Stimulated activated CD8-positive, alpha-beta memory T cell treated with anti-CD3 and anti-CD28 coated beads, Interleukin-12 subunit alpha, Interleukin-12 subunit beta, amount 100 ng/mL, for 4 hours (primary cell): ENCODE measurements around the gene TRIM71.
"Not testable (repeated sequence)": the region's sequence is repeated elsewhere in the genome, so short reads cannot be mapped to it uniquely, and the experiment has no call there.

ENCODE experiments used
- DNase-seq: peaks from one replicate; pipeline ENCODE4 v3.0.0-alpha.2; 2020; ENCODE audit warnings: low read depth

TRIM71 gene

DNA sequence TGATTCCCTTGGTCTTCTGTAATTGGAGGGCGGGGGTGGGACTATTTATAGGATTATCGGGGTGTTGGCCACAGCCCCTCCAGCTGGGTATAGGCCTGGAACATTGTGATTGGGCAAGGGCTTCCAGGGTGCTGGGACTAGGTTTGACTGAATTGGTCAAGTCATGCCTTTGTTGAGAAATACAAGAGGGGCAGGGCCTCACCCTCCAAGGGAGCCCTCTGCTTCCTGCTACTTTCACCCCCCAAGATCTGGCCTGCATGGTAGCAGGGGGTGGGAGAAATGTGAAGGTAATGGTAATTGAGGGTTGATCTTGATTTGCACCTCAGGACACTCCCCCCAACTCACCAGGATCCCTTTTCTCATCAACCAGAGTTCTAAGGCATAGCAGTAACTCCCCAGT, 25.2 kb downstream of the TRIM71 start:
- DNase-seq = no peak

DNA sequence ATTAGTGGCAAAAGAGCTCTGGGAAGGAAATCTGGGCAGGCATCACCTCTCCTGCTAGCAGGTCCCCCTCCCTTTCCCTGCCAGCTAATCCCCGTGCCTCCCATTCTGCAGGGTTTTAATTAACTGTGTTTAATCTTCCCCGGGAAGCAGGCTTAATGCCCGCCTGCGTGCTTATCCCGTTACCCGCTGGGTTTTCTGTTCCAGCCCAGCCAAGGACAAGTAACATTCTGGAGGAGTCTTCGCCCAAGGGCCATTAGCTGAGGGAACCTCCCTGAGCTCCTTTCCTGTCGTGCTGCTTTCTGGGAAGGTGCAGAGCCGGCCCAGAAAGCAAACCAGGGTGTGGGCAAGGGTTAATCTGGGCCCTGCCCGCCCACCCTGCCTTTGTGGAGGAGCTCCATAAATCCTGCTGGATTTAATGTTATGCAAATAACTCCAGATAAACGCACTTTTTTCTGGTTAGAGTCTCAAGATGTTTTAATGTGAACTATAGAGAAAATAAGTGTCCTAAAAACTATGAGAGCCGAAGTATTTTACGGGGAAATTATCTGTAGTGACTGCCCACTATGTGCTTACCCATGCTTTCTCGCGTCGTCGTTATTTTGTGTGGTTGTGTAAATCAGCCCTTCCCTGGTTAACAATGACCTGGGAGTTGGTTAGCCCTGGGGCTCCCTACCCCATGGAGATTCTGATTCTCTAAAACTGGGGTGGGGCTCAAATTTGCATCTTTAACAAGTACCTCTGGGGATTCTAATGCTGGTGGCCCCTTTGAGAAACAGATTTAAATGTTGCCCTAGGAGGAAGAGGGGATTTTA, 25.9 kb downstream of the TRIM71 start:
- no peak for DNase-seq

DNA sequence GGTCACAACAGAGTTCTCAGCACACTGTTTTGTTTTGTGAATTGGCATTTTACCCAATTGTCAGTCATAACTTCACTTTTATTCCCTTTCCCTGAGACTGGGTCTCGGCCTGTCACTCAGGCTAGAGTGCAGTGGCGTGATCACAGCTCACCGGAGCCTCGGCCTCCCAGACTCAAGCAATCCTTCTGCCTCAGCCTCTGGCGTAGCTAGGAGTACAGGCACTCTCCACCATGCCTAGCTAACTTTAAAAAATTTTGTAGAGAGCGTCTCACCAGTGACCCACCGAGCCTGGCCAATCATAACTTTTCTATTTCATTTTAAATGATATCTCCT, 26.5 kb downstream of the TRIM71 start:
- DNase-seq = no peak

DNA sequence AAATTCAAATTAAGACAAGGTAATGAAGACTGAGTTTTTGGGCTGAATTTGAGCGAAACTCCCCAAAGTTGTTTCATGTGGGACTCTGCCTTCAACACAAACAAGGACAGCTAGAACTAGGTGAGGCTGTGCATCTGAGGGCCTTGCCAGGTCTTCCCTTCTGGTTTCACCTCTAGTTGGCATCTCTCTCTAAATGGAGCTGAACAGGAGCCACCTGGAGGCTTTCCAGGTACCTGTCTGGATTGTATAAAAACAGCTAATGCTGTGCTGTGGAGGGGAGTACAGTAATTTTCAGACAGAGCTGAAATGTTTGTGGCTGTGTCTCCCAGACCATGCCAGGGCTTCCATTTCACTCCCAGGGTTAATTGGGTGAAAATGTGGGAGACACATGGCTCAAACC, 27.1 kb downstream of the TRIM71 start:
- DNase-seq = no peak

DNA sequence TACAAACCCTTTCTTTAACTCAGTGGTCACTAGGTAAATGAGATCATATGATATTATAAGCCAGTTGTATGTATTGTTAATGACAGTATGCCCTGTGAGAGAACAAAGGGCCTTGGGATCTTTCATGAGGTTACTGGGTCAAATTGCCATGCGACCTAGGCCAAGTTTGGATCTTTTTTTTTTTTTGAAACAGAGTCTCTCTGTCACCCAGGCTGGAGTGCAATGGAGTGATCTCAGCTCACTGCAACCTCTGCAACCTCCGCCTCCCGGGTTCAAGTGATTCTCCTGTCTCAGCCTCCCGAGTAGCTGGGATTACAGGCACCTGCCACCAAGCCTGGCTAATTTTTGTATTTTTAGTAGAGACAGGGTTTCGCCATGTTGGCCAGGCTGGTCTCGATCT, 27.7 kb downstream of the TRIM71 start:
- not testable (repeated sequence) for DNase-seq

DNA sequence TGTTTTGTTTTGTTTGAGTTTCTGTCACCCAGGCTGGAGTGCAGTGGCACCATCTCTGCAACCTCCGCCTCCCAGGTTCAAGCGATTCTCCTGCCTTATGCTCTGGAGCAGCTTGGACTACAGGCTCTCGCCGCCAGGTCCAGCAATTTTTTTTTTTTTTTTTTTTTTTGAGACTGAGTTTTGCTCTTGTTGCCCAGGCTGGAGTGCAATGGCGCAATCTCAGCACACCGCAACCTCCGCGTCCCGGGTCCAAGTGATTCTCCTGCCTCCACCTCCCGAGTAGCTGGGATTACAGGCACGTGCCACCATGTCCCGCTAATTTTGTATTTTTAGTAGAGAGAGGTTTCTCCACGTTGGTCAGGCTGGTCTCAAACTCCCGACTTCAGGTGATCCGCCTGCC, 29.2 kb downstream of the TRIM71 start:
- not testable (repeated sequence) for DNase-seq

DNA sequence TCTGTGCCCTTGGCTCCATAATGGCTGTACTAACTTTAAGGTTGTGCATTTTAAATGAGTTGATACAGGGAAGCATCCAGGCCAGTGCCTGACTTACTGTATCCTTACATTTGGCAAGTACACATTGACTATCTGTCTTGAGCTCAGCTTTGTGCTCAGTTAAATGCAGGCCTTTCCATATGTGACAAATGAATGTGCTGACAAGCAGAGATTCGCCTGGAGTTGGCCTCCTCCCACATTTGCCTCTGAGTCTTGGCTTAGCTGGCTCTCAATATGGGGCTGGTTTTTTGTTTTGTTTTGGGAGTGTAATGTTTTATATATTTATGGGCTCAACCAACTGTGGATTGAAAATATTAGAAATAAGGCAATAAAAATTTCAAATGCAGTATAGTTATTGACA, 29.7 kb downstream of the TRIM71 start:
- no peak for DNase-seq

DNA sequence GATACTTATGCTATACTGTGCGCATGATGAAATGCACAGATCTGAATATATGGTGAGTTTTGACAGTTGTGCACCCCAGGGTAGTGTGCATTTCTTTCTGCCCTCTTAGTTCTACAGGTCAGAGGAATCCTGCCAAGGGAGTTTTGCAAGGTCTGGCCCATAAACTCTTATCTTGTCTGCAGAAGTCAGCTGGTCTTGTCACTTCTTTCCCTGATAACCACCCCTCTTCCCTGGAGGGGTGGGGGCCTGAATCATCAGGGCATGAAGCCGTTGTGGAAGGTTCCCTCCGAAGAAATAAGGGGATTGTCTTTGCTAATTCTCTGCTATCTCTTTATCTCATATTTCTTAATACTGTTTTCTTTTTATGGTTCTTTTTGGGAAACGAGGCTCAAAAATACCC, 30.4 kb downstream of the TRIM71 start:
- DNase-seq = no peak

DNA sequence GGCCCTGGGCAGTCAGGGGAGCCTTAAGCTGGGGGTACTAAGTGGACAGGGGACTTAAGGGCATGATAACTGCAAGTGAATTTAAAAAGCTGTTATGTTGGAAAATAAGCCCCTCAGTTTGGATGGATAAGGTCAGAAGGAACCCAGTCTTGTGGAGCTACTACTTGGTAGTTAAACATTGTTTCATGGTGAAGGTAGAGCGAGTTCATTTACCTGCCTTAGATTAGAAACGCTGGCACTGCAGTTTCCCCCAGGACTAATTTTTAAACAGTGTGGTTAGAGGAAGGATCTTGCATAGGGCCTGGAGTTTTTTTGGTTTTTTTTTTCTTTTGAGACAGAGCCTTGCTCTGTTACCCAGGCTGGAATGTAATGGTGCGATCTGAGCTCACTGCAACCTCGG, 31.2 kb downstream of the TRIM71 start:
- no peak for DNase-seq

DNA sequence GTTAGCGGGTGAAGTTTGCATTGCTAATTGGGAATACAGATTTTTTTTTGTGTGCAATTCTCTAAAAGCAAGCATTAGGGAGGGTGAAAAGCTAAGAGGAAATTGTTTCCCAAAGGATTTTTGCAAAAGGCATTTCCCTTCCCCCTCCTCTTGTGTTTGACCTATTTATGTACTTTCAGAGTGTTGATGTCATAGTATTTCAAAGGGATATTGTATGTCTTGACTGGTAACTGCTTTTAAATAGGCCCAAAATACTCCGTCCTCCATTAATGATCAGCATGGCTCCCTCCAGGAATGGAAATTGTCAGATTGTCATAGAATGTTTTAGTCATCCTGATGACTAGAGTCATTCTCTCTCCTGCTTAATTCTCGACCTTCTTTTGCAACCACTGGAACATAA, 32.4 kb downstream of the TRIM71 start:
- no peak for DNase-seq

DNA sequence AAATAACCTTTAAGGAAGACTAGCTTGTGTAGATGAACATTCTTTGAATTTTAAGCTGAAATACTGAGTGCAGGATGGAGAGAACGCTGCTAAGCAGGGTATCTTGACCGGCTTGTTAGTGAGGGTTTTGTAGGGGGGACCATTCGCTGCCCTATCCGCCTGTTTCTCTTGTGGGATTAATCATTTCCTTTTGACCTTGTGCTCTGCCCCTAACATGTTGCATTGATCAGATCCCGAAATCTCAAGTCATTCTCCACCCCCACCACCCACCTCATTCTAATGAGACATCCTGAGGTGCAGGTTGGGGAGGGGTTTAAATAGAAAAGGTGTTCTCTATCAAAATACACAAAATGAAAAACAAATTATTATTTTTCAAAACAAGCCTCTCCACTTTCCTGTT, 32.8 kb downstream of the TRIM71 start:
- no peak for DNase-seq

DNA sequence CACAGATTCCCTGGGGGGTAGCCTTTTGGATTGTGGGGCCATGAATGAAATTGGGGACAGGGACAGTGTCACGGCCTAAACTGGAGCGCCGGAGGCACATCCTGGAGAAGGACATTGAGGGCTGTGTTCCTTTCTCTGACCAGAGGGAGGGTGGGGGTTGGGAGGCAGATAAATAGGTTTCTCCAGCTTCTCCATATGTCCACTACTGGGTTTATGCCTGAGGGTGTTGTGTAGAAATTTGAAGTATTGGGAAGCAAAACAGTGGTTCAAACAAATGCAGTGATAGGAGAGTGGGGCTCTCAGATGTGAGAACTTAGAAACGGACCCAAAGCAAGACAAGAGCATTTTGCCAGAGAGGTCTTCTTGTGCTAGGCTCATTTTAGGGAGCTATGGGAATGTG, 34.3 kb downstream of the TRIM71 start:
- no peak for DNase-seq

DNA sequence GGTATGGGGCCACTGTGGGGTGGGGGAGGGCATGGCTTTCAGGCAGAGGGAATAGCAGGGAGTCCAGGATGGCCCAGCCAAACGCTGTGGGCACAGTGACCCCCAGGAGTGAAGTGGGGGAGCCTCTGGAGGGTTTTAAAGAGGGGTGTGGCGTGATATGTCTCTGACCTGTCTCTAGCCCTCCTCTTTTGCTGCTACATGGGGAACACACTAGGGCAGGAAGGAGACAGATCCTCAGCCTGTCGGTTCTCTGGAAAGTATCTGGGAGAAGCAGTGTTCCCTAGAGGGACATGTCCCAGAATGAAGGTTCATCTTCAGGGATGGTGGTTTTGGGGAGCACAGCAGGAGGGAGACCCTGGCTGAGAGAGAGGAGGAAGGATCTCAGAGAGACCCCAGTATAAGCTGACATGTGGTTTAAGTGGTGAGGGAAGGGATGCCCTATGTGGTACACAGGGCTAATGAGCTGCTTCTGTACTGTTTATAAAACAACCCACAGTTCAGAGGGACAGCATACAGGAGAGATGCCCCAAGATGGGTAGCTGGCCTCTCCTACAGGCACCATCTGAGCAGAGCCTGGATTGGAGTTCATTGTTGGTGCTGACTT, 37.7 kb downstream of the TRIM71 start:
- DNase-seq = no peak

DNA sequence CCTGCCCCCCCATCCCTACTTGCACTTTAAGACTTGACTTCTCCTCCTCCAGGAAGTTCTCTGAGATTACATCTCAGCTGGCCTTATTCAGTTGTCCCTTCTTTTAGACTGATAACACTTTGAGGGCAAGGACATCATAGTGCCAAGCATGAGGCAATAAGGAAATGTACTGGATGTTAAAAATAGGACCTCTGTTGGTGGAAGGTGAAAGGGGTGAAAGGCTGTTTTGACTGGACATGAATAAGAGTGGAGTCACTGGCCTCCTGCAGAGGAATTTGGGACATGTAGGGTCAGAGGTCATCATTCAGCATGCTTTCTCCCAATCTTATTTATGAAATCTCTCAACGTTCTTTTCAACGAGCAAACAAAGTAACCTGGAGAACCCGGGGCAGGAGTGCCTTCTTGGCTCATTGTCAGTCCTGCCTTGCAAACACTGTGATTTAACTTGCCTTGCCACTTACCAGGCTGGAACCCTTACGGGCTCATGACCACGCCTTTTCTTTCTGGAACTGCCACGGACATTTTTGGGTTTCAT, 38.6 kb downstream of the TRIM71 start:
- DNase-seq = no peak

DNA sequence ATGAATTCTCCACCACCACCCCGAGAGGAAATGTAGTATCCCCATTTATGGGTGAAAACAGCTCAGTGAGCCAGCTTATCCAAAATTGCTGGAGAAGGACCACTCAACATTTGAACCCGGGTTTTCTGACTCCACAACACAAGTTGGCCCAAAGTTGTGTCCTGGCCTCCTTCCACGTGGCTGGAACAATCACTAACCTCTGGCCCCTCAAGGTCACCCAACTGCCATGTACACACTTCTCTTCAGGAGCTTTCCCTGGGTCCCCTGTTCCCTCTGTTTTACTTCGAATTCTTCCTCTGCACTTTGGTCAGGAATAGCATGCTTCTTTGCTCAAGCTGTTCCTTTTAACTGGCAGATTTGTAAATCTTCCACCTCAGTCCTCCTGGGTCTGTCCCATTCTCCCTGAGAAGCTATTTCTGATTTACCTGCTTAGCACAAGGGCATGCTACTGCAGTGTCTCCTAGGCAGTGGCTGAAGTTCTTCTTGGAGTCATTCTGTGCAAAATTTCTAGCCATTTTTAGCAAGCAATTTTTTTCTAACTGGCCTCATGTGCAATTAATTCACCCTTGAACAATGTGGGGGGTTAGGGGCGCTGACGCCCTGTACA, 39.2 kb downstream of the TRIM71 start:
- no peak for DNase-seq

DNA sequence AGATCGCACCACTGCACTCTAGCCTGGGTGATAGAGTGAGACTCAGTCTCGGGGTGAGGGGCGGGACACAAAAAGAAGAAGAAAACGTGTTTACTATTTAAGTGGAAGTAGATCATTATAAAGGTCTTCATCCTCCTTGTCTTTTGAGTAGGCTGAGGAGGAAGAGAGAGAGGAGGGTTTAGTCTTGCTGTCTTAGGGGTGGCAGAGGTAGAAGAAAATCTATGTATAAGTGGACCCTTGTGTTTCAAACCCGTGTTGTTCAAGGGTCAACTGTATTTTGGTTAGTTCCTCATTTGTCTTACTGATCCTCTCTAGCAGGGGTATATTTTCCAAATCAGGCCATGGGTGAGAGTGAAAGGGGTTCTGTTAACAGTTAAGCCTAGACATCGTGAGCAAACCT, 40.1 kb downstream of the TRIM71 start:
- no peak for DNase-seq

DNA sequence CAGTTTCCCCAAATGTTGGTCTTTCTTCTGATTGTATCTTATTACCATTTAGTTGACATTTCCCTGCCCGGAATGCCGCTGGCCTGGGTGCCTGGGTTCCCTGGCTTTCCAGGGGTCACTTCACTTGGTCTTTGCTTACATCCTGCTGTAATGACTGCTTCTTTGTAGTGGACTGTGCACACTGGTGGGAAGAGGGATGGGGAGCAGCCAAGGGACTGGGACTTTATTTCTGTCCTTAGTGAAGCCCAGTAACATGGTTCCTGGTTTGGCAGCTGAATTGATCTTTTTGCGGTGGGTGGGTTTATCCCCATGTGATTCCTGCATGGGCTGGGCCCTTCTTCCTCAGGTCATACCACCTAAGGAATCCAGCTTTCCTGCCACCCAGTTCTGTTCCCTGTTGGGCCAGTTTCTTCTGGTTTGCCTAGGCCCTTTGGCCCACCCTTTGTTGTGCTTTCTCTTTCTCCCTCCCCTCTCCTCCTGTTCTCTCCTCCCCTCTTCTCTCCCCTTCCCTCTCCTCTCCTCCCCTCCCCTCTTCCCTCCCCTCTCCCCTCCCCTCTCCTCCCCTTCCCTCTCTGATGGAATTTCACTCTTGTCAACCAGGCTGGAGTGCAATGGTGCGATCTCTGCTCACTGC, 41.9 kb downstream of the TRIM71 start:
- DNase-seq = no peak

DNA sequence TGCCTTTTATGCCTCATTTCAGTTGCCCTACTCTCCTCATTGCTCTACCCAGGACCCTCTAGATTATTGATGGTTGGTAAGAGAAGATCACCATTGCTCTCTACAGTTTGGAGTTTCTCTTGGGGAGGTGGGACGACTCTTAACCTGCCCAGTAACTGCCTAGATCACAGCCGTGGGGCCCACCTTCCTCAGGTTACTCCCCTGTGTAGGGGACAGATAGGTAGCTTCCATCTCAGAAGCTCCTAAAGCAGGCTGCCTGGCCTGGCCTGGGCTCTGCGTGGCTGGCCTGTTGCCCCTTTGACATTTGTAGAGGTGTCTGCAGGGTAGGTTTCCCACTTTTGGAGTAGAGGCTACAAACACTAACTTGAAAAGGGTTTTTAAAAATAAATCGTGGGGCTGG, 42.7 kb downstream of the TRIM71 start:
- DNase-seq = no peak

DNA sequence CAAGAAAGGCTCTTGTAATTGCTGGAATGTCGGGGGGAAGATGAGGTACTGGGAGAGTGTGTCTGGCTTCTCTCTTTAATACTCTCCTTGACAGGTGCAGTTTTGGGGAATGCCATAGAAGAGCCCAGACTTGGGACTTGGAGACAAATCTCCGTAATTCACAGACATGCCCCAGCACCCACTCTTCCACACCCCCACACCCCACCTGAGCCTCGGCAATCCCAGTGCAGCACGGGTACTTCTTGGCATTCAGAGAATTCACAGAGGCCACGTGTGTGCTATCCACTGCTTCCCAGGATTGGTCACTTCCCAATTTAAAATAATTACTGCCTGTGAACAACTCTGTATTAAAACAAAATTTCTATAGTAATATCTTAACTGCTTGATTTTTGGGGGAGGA, 43.9 kb downstream of the TRIM71 start:
- DNase-seq = no peak

DNA sequence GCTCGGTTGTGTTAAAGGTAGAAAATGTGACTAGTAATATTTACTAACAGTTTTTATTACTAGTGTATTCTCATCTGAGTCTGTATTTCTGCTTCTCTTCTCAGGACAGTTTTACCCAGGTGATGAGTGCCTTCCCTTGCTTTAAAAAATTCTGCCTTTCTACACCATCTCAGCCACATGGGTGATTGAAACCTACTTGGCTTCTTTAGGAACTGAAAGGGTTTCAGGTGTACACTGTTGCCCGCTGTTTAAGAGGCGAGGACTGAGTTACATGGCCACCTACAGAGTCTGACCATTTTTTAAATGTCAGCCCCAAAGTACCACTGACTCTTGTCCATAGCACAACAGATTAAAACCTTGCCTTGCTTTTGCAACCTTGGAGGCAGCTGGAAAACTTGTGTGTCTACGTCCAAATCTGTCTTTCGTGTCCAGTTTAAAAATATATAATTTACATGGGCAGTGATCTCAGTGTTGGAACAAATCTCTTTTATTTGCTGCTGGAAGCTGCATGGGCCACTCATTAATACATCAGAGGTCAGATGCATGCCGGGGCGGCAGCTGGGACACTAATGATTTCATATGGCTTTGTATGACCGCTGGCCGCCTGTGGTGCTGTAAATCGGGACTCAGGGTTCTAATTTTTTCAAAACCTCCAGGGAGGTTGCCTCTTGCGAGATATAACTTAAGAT, 44.6 kb downstream of the TRIM71 start:
- DNase-seq = no peak

DNA sequence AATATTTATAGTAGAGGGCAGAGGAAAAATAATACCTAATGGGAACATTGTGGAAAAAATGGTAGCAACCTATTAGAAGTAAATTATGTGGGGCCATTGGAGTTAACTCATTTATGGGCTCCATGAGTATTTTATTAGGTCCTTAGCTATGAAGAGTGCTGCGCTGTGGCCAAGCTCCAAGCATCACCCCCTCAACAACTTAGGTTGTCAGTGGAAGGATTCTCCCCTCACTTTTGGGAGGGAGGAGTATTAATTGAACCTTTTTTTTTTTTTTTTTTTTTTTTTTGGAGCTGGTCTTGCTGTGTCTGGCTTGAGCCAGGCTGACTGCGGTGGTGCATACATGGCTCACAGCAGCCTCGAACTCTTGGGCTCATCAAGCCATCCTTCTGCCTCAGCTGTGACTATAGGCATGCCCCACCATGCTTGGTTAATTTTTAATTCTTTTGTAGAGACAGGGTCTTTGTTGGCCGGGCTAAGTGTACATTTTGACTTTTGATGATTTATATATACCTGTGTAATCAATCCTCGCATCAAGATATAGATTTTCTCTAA, 45.2 kb downstream of the TRIM71 start:
- no peak for DNase-seq

DNA sequence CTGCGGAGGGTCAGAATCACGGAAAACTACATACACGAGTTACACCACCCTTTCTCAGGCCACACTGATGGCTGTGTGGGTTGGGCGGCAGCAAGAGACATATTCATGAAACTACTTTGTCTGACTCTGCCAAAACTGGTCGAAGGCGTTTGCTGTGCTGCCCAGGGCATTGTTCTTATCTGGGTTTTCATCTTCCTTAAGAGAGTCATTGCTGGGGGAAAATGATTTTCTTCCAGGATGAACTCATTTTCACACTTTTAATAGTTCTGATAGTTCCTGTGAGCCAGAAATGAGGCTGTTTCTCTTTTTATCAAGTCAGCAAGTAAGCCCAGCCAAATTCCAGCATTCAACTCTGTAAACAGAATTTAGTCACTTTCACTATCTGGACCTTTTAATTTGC, 47.6 kb downstream of the TRIM71 start:
- no peak for DNase-seq
